Epithelial cell of esophagus (primary cell): ENCODE measurements around the gene ZC2HC1B.

ENCODE experiments used
- DNase-seq: peaks from one replicate; pipeline ENCODE4 v3.0.0; 2010; ENCODE audit warnings: low read depth
- H3K4me3 ChIP-seq: 2 replicates; pipeline ENCODE4 v1.5.1; 2011; ENCODE audit warnings: mild to moderate bottlenecking, low read length, control low read depth
- CTCF ChIP-seq: IDR thresholded peaks from 2 replicates; pipeline ENCODE4 v1.5.1; 2011; ENCODE audit warnings: low read depth, mild to moderate bottlenecking, low read length, control low read depth, inconsistent platforms; ENCODE audit not compliant: insufficient read depth; ENCODE audit errors: missing control alignments

ZC2HC1B gene

GRCh38 chr6:143955971-143956370 lies 91.7 kb downstream of the ZC2HC1B start:
- no peak for TF ChIP-seq CTCF
- DNase-seq: peak; percentile 19
- no peak overlapping the region for H3K4me3 ChIP-seq

- no peak overlapping the region for H3K4me3 ChIP-seq
- DNase-seq: no peak
- no peak for TF ChIP-seq CTCF
Measured at GRCh38 chr6:143957679-143958274, 93.5 kb downstream of the ZC2HC1B start.

GRCh38 chr6:143958839-143959399 lies 94.6 kb downstream of the ZC2HC1B start:
- TF ChIP-seq CTCF: no peak
- no peak overlapping the region for H3K4me3 ChIP-seq
- DNase-seq: no peak

GRCh38 chr6:143959927-143960326 lies 95.7 kb downstream of the ZC2HC1B start:
- DNase-seq: no peak
- no peak for TF ChIP-seq CTCF
- no peak overlapping the region for H3K4me3 ChIP-seq

- H3K4me3 ChIP-seq: no peak overlapping the region
- no peak for DNase-seq
- TF ChIP-seq CTCF: no peak
Measured at GRCh38 chr6:143961066-143961465, 96.8 kb downstream of the ZC2HC1B start.

- TF ChIP-seq CTCF: peak; percentile 56
- no peak overlapping the region for H3K4me3 ChIP-seq
- peak; percentile 39 for DNase-seq
Measured at GRCh38 chr6:143961886-143962878, 97.9 kb downstream of the ZC2HC1B start.
